Spinal cord (tissue), 10 donors: Measurements from ENCODE around the gene DHX29. TPM values are rescaled to one million over a fixed set of nuclear protein-coding genes. Genes with fewer than 3 reads are reported as not detected.
A peak's percentile ranks its signal among the peaks of the same experiment; 100 is the strongest.

Experiments
- DNase-seq, 6 donors: peaks; one replicate each; pipeline versions ENCODE4 v3.0.0 to v3.0.0-alpha.2; 2013 to 2015; ENCODE audit warnings: low spot score in 6 of 6, low read depth in 4 of 6
- H3K27ac ChIP-seq: one replicate; pipeline ENCODE4 v1.5.1; 2013; ENCODE audit warnings: low read depth, low read length, control low read depth
- H3K27me3 ChIP-seq: one replicate; pipeline ENCODE4 v1.6.1; 2013; ENCODE audit warnings: low read length; ENCODE audit not compliant: control insufficient read depth, insufficient read depth
- H3K36me3 ChIP-seq: one replicate; pipeline ENCODE4 v1.6.1; 2013; ENCODE audit warnings: low read length; ENCODE audit not compliant: control insufficient read depth, insufficient read depth
- H3K4me1 ChIP-seq: one replicate; pipeline ENCODE4 v1.6.1; 2013; ENCODE audit warnings: low read length; ENCODE audit not compliant: control insufficient read depth, insufficient read depth
- H3K4me3 ChIP-seq: one replicate; pipeline ENCODE4 v1.5.1; 2013; ENCODE audit warnings: low read depth, low read length, control low read depth
- H3K9me3 ChIP-seq: one replicate; pipeline ENCODE4 v1.6.1; 2013; ENCODE audit warnings: low read length; ENCODE audit not compliant: control insufficient read depth, insufficient read depth
- WGBS: methylation state at CpG from one replicate; pipeline ENCODE4 v1.1.5; 2013; ENCODE audit warnings: missing lambda C conversion rate; ENCODE audit not compliant: insufficient coverage; 5-methylcytosine and 5-hydroxymethylcytosine counted together
- polyA plus RNA-seq, 2 donors: library from polyadenylated mRNA; unstranded; fragments of 120-200 nt; gene quantifications; one replicate each; pipeline ENCODE4 v1.2.1, GENCODE V29; 2013; ENCODE audit not compliant: insufficient read length in 2 of 2
- total RNA-seq, 2 donors: library from RNA; depleted of rRNA in 1 of 2; stranded (reverse); fragments of 120-200 nt in 1 of 2; fragments of >200 nt in 1 of 2; gene quantifications; one replicate each; pipeline versions ENCODE4 v1.2.3 to v1.2.4, GENCODE V29; 2013 to 2014
- donor health status: healthy.

Gene DHX29
- total and polyA plus RNA-seq, 4 donors = 22.3 to 43.3 (median 28.3) TPM

DNA sequence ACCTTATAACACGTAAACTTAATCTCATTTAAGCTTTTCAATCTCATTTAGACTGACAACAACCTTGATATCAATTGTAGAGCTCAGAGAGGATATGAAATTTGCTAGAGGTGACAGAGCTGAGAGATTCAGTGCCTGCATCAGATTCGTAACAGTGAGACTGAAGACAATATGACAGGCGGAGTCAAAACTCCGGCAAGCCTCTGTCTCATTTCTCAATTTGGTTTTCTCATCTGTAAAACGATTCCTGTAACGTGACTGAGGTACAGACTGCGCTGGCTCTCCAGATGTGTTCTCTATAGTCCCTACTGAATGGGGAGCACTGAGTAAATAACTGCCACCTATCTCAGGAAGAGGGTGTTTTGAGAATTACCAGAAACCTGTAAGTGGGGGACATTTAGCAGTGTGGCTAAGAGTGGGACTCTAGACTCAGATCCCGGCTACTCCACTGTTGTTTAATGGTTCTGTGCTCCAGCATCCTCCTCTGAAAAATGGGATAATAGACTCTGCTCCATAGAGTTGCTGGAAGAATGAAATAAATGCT is 77.3 kb downstream of the DHX29 start:
- no peak overlapping the region for H3K4me3 ChIP-seq

DNA sequence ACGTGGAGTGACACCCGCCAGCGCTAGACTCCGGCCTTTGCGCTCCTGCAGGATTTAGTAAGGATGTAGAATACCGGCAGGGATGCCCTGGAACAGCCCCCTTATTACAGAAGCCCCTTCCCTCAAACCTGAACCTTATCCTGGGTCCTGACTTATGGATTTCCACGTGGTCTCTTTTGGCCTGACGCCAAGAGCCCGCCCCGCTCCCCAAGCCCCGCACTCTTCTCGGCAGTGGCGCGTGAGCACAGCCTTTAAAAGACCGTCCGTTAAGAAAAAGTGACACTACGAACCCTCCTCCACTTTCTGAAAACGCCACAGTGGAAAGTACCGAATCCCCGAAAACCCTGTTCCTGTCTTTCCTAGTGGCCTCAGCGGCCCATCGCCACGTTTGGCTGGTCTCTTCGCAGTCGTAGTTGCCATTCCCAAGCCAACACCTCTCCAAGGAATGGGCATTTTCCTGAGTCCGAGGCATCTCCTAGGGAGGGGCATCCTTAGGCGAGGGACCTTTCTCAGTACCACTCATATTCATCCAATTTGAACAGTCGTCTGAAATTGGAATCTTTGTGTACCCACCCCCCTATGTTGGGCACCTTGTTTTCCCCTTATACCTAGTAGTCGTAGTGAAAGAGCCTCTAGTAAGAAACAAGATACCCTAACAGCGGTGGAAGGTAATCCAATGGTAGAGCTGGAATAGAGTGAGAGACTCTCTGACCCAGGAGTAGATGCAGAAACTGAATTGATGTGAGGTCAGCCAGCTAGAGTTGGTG is 79.6 kb downstream of the DHX29 start:
- Histone ChIP-seq H3K4me1 (peaks cover 48% of the 10 kb centered on the region), H3K4me3 (peak overlapping the region; percentile 16), H3K36me3 (no peaks in the 10 kb centered on the region), H3K9me3 (no peaks in the 10 kb centered on the region), H3K27ac (no peak overlapping the region), H3K27me3 (peaks cover 100% of the 10 kb centered on the region)
- DNase-seq = peak in 2 of 6 donors; percentile 29 to 47
- WGBS = 2% methylated on average over 23 of the region's 30 CpGs

More for the DNA sequence above, 77.3 kb downstream of the DHX29 start:
- H3K27ac ChIP-seq = no peak overlapping the region
- peaks cover 58% of the 10 kb centered on the region for H3K4me1 ChIP-seq
- DNase-seq = no peak
- no peaks in the 10 kb centered on the region for H3K36me3 ChIP-seq
- peaks cover 99% of the 10 kb centered on the region for H3K27me3 ChIP-seq
- WGBS = 36% methylated on average over 5 of the region's 8 CpGs
- H3K9me3 ChIP-seq = no peaks in the 10 kb centered on the region

DNA sequence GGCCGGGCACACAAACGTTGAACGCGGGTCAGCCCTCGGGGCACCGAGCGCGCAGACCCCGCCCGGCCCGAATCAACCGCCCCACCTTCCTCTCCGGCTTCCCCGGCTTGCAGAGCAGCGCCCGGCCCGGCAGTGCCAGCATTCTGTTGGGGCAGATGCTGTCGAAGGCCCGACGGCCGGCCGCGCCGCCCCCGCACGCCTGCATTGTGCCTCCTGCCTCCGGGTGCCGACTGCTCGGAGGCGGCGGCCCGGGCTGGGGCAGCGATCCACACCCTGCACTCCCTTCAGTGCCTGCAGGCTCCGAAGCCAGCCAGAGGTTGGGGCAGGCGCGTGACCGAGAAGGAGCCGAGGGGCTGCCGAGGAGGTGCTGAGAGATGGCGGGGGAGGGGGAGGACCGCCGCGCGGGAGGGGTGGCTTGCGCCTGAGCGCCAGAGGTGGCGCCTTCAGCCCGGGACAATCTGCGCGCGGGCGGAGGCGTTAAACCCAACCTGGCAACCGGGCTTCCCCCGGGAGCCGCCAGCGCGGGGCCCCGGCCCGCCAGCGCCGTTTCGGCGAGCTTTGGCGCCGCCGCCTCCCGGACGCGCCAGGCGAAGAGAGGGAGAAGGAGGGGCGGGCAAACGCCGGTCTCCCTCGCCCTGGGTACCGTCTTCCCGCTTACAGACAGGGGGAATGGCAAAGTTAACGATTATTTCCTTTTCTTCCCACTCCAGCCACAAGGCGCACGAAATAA is 80.4 kb downstream of the DHX29 start, which contains the start of gene MCIDAS:
MCIDAS (minus strand) TSS at position 382 of the 730 bp plus-strand sequence; CDS start at position 205, 177 bp downstream.
- DNase-seq = peak in 2 of 6 donors; percentile 15 to 50
- H3K4me1 ChIP-seq = peaks cover 40% of the 10 kb centered on the region

DNA sequence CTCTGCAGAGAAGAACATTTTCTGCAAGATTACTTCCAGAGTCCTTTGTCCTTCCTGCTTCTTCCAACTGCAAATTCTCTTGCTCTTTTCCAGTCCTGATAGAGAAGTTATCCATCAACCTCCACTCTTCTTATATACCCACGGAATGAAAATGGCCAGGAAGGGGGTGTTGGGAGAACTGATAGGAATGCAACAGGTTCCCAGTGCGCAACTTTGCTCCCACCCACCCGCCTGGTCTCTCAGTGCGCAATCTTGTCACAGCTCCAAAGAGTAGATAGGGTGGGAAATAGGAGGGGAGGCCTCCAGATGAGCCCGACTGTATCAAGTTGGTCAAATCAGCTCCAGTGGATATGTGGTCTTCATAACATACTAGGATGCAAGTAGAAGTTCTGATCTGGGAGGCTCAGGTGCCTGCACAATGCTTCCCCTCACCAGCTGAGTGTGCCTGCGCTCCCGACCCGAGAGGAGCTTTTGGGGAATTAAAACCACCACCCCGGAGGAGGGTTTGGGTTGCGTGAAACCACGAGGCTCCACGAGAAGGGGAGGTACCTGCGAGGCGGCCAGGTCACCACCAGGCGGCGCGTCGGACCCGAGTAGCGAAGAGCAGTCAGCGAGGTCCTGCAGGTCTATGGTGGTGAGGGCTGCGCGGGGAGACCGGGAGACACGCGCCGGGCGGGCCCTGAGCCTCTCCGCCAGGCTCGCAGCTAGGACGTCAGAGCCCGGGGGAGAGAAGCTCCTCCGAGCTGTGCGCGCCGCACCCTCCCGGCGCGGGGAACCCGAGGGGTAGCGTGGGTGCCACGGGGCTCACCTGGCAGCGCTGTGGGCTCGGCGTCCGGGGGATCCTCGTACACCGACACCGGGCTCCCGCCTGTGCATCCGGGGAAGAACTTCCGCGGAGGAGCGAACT is 81.2 kb downstream of the DHX29 start:
- 0% methylated on average over 50 of the region's 54 CpGs for WGBS
- no peak overlapping the region for H3K4me3 ChIP-seq
- peak in 2 of 6 donors; percentile 46 to 63 for DNase-seq

More for the DNA sequence above, 80.4 kb downstream of the DHX29 start, which contains the start of gene MCIDAS:
- H3K4me3 ChIP-seq = peak within 1 kb of the TSS; percentile 16
- H3K36me3 ChIP-seq = no peaks in the 10 kb centered on the region
- peaks cover 100% of the 10 kb centered on the region for H3K27me3 ChIP-seq
- under 1% methylated on average over 73 of the region's 80 CpGs for WGBS
- no peaks in the 10 kb centered on the region for H3K9me3 ChIP-seq
- H3K27ac ChIP-seq = no peak within 1 kb of the TSS

DNA sequence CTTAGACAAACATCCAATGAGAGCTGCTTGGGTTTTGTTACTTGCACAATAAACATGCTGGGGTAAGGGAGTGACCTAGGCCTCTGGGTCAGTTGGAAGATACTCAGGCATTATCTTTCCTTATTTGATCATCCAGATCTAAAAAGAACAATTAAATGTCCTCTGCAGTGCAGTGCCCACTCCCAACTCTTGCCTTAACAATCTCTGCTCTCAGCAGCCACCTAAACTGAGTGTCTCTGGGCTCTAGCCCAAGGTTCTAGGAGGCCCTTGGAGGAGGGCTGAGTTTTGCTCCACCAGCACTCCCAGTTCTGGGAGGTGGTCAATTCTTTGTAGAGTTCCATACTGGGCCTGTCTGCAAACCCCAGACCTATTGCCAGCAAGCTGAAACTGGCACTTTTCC is 82.1 kb downstream of the DHX29 start:
- Histone ChIP-seq H3K27me3 (peaks cover 100% of the 10 kb centered on the region), H3K27ac (no peak overlapping the region), H3K4me3 (no peak overlapping the region), H3K4me1 (peaks cover 34% of the 10 kb centered on the region), H3K9me3 (no peaks in the 10 kb centered on the region), H3K36me3 (no peaks in the 10 kb centered on the region)
- no peak for DNase-seq

More for the DNA sequence above, 81.2 kb downstream of the DHX29 start:
- Histone ChIP-seq H3K9me3 (no peaks in the 10 kb centered on the region), H3K27ac (no peak overlapping the region), H3K4me1 (peaks cover 32% of the 10 kb centered on the region), H3K27me3 (peaks cover 100% of the 10 kb centered on the region), H3K36me3 (no peaks in the 10 kb centered on the region)

DNA sequence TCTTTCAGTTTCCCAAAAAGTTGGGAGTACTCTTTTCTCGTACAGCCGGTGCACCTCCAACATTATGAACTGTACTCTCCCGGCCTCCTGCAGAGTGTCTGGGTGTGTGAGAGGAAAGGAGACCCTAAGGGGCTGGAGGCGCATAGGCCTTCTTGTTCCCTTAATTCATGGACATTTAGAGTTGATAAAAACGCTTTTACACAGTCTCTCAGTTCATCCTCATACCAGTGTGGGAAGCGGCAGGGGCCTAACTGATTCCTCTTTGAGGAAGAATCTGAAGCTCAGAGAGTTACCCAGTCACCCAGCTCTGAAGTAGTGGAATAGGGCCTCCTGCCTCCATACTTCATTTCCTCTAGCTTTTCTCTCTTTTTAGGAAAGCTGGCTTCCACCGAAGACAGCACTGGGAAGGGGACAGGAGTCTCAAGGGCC is 83.7 kb downstream of the DHX29 start:
- no peak overlapping the region for H3K4me3 ChIP-seq
- no peaks in the 10 kb centered on the region for H3K36me3 ChIP-seq
- peaks cover 98% of the 10 kb centered on the region for H3K27me3 ChIP-seq
- DNase-seq = no peak
- H3K4me1 ChIP-seq = peaks cover 37% of the 10 kb centered on the region
- H3K27ac ChIP-seq = no peak overlapping the region
- no CpG with 5 or more reads among the region's 7 CpGs for WGBS
- no peaks in the 10 kb centered on the region for H3K9me3 ChIP-seq

DNA sequence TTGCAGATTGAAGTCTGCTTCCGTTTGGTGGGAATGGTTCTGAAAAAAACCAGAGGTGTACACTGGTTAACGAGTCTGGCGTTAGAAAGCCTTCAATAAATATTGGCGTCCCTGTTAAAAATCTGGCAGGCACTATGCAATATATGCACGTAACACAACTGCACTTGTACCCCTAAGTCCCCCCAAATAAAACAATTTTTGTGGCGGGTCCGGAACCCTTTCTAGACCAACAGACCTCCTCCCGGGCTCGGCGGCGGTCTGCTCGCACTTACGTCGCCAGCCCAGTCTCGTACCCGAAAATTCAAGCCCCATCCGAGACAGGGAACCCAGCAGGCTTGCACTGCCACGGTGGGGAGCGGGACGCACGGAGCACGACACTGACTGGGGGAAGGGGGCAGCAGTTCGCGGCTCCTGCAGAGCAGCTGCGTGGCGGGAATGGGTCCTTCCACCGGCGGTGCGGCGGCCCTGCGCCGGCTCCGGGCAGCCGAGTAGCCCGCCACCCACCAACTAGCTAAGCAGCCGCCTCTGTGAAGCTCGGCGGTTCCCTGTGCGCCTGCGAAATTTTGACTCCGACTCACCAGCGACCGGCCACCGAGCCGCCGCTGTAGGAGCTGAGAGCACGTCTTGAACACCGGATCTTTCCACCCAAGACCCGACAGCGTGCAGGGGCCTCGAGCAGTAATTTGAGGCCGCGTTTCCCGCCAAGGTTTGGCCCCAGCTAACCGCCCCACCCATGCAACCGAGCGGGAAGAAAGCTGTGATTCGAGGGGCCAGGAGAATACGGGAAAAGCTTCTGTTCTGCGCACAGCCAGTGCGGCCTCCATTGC is 84.3 kb downstream of the DHX29 start:
- H3K27ac ChIP-seq = no peak overlapping the region
- WGBS = 3% methylated on average over 61 of the region's 61 CpGs

DNA sequence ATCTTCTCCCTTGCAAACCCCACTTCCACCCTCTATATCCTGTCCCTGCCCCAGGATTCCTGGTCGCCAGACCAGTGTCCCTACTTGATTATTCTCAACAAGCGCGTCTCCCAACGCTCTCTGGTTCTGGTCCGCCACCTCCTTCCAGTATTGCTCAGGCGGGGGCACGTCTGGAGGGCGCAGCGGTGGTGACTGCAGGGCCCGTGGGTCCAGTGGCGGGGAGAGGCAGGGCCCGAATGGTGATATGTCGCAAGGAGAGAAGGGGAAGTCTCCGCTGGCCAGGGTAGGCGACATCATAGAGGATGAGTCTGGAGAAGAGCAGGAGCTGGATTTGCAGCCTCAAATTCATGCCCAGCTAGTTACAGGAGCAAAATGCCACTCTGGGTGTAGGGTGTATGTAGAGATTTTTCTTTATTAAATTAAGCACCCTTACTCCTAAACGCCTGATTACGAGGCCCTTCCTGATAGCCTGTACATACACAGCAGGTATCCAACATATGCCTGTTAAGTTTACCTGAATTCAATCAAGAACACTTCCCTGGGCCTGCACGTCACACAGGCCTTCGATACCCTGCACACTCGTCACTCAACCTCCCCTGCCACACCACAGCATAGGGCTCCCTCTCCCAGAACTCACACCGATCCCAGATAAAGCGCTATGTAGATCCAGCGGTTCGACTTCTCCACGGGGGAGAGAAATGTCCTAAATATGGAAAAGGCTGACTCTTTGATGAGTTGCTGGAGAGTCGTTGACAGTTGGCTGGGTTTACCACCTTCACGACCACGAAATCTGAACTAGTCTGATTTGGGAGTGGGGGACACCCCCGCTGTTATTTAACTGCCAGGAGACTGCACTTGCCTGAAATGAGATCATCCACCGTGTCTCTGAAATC is 85.2 kb downstream of the DHX29 start:
- Histone ChIP-seq H3K27ac (no peak overlapping the region), H3K9me3 (no peaks in the 10 kb centered on the region), H3K36me3 (no peaks in the 10 kb centered on the region), H3K4me3 (no peak overlapping the region), H3K27me3 (peaks cover 95% of the 10 kb centered on the region), H3K4me1 (peaks cover 30% of the 10 kb centered on the region)
- DNase-seq = peak in 2 of 6 donors; percentile 35 to 43
- WGBS = 10% methylated on average over 25 of the region's 30 CpGs

More for the DNA sequence above, 84.3 kb downstream of the DHX29 start:
- peaks cover 96% of the 10 kb centered on the region for H3K27me3 ChIP-seq
- H3K36me3 ChIP-seq = no peaks in the 10 kb centered on the region
- peaks cover 37% of the 10 kb centered on the region for H3K4me1 ChIP-seq
- H3K9me3 ChIP-seq = no peaks in the 10 kb centered on the region
- H3K4me3 ChIP-seq = no peak overlapping the region
- peak in 2 of 6 donors; percentile 36 to 45 for DNase-seq
